Subcutaneous adipose tissue (tissue), 4 donors: ENCODE measurements around the gene OLFM2. TPM values are rescaled to one million over a fixed set of nuclear protein-coding genes. Genes with fewer than 3 reads are reported as not detected.

Experiments used
- CTCF ChIP-seq: fragments of 450-650 bp; IDR thresholded peaks from one replicate; pipeline ENCODE4 v1.5.1; 2016; ENCODE audit warnings: low read depth, mild to moderate bottlenecking, control low read depth, antibody characterized with exemption, moderate library complexity
- total RNA-seq, 4 donors: library from RNA; depleted of rRNA; stranded (reverse); fragments of >200 nt; gene quantifications; one replicate each; pipeline ENCODE4 v1.1.0, GENCODE V29; 2016

Gene OLFM2
- total RNA-seq, 4 donors from 2014 or later = 21.8 to 258 (median 57.7) TPM

- no peak for TF ChIP-seq CTCF
These were observed 102.0 kb downstream of the OLFM2 start for GRCh38 chr19:9834307-9834725.

- TF ChIP-seq CTCF = no peak
These were observed 107.7 kb downstream of the OLFM2 start for GRCh38 chr19:9828551-9829063.

GRCh38 chr19:9827289-9828238, 108.8 kb downstream of the OLFM2 start, which contains the start of gene UBL5:
TSS of gene UBL5 (plus strand) at chr19:9827918. CDS start at chr19:9828338, 420 bp downstream.
- no peak for TF ChIP-seq CTCF

- no peak for TF ChIP-seq CTCF
These were observed 112.5 kb downstream of the OLFM2 start for GRCh38 chr19:9823816-9824215.

- TF ChIP-seq CTCF = no peak
These were observed 116.8 kb downstream of the OLFM2 start for GRCh38 chr19:9819596-9819909.

GRCh38 chr19:9818734-9819595, 117.3 kb downstream of the OLFM2 start, which contains the start of gene FBXL12:
TSS of gene FBXL12 (minus strand) at chr19:9819079. CDS start at chr19:9818813, 266 bp downstream.
- no peak for TF ChIP-seq CTCF

- no peak for TF ChIP-seq CTCF
These were observed 118.1 kb downstream of the OLFM2 start for GRCh38 chr19:9818175-9818733.
